K562 (cell line): ENCODE measurements around the gene DLGAP5. TPM values are rescaled to one million over a fixed set of nuclear protein-coding genes. Genes with fewer than 3 reads are reported as not detected.
A peak's percentile ranks its signal among the peaks of the same experiment; 100 is the strongest.

Source experiments
- AFF4 ChIP-seq: sonication (generic); formaldehyde crosslinking; IDR thresholded peaks from 2 replicates; pipeline ENCODE4 v1.8.0; 2023; ENCODE audit warnings: mild to moderate bottlenecking, missing genetic modification reagents
- ESRRA ChIP-seq: fragments of 450-650 bp; IDR thresholded peaks from 2 replicates; pipeline ENCODE4 v1.6.1; 2014; ENCODE audit warnings: low read depth, mild to moderate bottlenecking, moderate library complexity, borderline replicate concordance
- FOXP1 ChIP-seq: sonication (generic); formaldehyde crosslinking; IDR thresholded peaks from 2 replicates; pipeline ENCODE4 v1.8.0; 2022; ENCODE audit warnings: mild to moderate bottlenecking, missing genetic modification reagents
- GABPB2 ChIP-seq: fragments of 250-450 bp; sonication (Bioruptor Pico); conservative IDR thresholded peaks from 2 replicates; pipeline ENCODE4 v1.5.1; 2021; ENCODE audit warnings: mild to moderate bottlenecking
- GTF3C2 ChIP-seq: IDR thresholded peaks from 3 replicates; pipeline ENCODE4 v1.6.1; 2011; ENCODE audit warnings: borderline replicate concordance, mild to moderate bottlenecking, moderate library complexity; ENCODE audit not compliant: insufficient read length; ENCODE audit errors: extremely low read depth
- HMG20A ChIP-seq: fragments of 450-650 bp; formaldehyde crosslinking; conservative IDR thresholded peaks from 2 replicates; pipeline ENCODE4 v1.4.0; 2020; ENCODE audit warnings: mild to moderate bottlenecking, mixed read lengths
- ILF3 ChIP-seq: fragments of 450-650 bp; IDR thresholded peaks from 2 replicates; pipeline ENCODE4 v1.6.1; 2018; ENCODE audit warnings: antibody characterized with exemption, mild to moderate bottlenecking, moderate library complexity, borderline replicate concordance
- IRF1 ChIP-seq: sonication (generic); formaldehyde crosslinking; IDR thresholded peaks from 2 replicates; pipeline ENCODE4 v1.8.0; 2022; ENCODE audit warnings: missing genetic modification reagents, mild to moderate bottlenecking, borderline replicate concordance
- MYNN ChIP-seq, 2 experiments: sonication (generic); formaldehyde crosslinking in 1 of 2; IDR thresholded peaks; 2 replicates each; pipeline versions ENCODE4 v1.5.0 to v1.6.1; 2016 to 2020; ENCODE audit warnings: antibody characterized with exemption in 1 of 2, missing genetic modification reagents in 1 of 2
- NR2C2 ChIP-seq, 2 experiments: fragments of 200-800 bp in 1 of 2; sonication (Bioruptor generic) in 1 of 2; sonication (generic) in 1 of 2; formaldehyde crosslinking in 1 of 2; IDR thresholded peaks; 2 replicates each; pipeline versions ENCODE4 v1.6.1 to v1.8.0; 2016 to 2022; ENCODE audit warnings: mild to moderate bottlenecking in 1 of 2, missing compliant biosample characterization in 1 of 2, missing genetic modification characterization in 1 of 2, missing genetic modification reagents in 1 of 2
- PML ChIP-seq: IDR thresholded peaks from 2 replicates; pipeline ENCODE4 v1.6.1; 2012; ENCODE audit warnings: low read length, inconsistent platforms
- POLR2AphosphoS2 ChIP-seq: IDR thresholded peaks from 2 replicates; pipeline ENCODE4 v1.6.1; 2012; ENCODE audit warnings: low read length, improper control_type of control experiment
- SMC3 ChIP-seq: conservative IDR thresholded peaks from 2 replicates; pipeline ENCODE4 v1.6.1; 2011; ENCODE audit warnings: low read depth, low read length, improper control_type of control experiment; ENCODE audit not compliant: insufficient read depth
- SNRNP70 ChIP-seq: fragments of 200-400 bp; formaldehyde crosslinking; optimal IDR thresholded peaks from 2 replicates; pipeline ENCODE3; 2017; ENCODE audit warnings: low read depth, low read length
- STAT5B ChIP-seq: fragments of 250-450 bp; sonication (Bioruptor Pico); IDR thresholded peaks from 2 replicates; pipeline ENCODE4 v1.8.0; 2021; ENCODE audit warnings: mild to moderate bottlenecking, inconsistent platforms
- ZC3H4 ChIP-seq: sonication (generic); formaldehyde crosslinking; IDR thresholded peaks from 2 replicates; pipeline ENCODE4 v1.9.0; 2021; ENCODE audit warnings: missing genetic modification reagents, borderline replicate concordance
- ZNF212 ChIP-seq: fragments of 450-650 bp; formaldehyde crosslinking; IDR thresholded peaks from 2 replicates; pipeline ENCODE4 v1.4.0; 2020; ENCODE audit warnings: mild to moderate bottlenecking
- ZNF551 ChIP-seq: fragments of 250-450 bp; sonication (Bioruptor Pico); IDR thresholded peaks from 2 replicates; pipeline ENCODE4 v1.5.0; 2021; ENCODE audit warnings: mild to moderate bottlenecking, moderate library complexity
- polyA plus RNA-seq, 8 experiments: library from polyadenylated mRNA; depleted of rRNA in 4 of 8; stranded (reverse) in 5 of 8; unstranded in 3 of 8; fragments of >200 nt; fragmentation: Nextera tagmentation in 2 of 8; fragmentation: Illumina TruSeq in 1 of 8; extraction: Ambion mirVana in 2 of 8; extraction: Trizol in 1 of 8; gene quantifications; 2 replicates each; pipeline versions ENCODE4 v1.2.1 to v1.2.3, GENCODE V29; 2011 to 2014; ENCODE audit warnings: inconsistent platforms in 1 of 8, missing spikeins in 1 of 8
- total RNA-seq, 7 experiments: library from RNA; depleted of rRNA in 6 of 7; stranded (reverse); fragments of >200 nt in 6 of 7; fragmentation: Illumina TruSeq in 2 of 7; extraction: Trizol in 2 of 7; gene quantifications; 2 replicates each; pipeline versions ENCODE4 v1.2.1 to v1.2.3, GENCODE V29; 2011 to 2021; ENCODE audit warnings: low replicate concordance in 1 of 7

Gene DLGAP5
- total and polyA plus RNA-seq, 9 of the 15 experiments (the other 6 are each of a cell fraction or from before 2014, with no cell fraction given) = 39.1 to 80.0 (median 59.9) TPM

GRCh38 chr14:55191203-55192053 is at the start of gene DLGAP5 (continued):
- TF ChIP-seq GTF3C2 (no peak), STAT5B (CRISPR knock-in tag) (no peak), NR2C2 (CRISPR knock-in tag; IDR thresholded peaks at IDR 0.05) (no peak), NR2C2 (tag; IDR thresholded peaks at IDR 0.05) (peak; percentile 65), MYNN (IDR thresholded peaks at IDR 0.05) (no peak), MYNN (CRISPR knock-in tag; IDR thresholded peaks at IDR 0.05) (no peak), ZNF212 (CRISPR knock-in tag) (no peak), ESRRA (peak; percentile 20; the same call in 1 of the 2 replicates), PML (no peak), IRF1 (CRISPR knock-in tag) (no peak), SNRNP70 (no peak), ZNF551 (CRISPR knock-in tag) (no peak), POLR2AphosphoS2 (no peak), AFF4 (CRISPR knock-in tag) (no peak), ZC3H4 (CRISPR knock-in tag) (no peak), ILF3 (no peak), HMG20A (no peak), GABPB2 (CRISPR knock-in tag) (no peak), FOXP1 (CRISPR knock-in tag) (no peak), SMC3 (no peak)
